NCI-H2227 (cell line): ENCODE results near the gene CHD1.

Experiments
- DNase-seq: peaks from one replicate; lab custom pipeline; 2025; ENCODE audit not compliant: unreplicated experiment; lab: John Stamatoyannopoulos, UW

Gene CHD1

GRCh38 chr5:98816582-98817222, 112.1 kb downstream of the CHD1 start:
- no peak for DNase-seq

- DNase-seq, result no peak
These were observed 115.1 kb downstream of the CHD1 start for GRCh38 chr5:98813755-98814154.

- DNase-seq, result no peak
These were observed 118.6 kb downstream of the CHD1 start for GRCh38 chr5:98810206-98810605.

DNA sequence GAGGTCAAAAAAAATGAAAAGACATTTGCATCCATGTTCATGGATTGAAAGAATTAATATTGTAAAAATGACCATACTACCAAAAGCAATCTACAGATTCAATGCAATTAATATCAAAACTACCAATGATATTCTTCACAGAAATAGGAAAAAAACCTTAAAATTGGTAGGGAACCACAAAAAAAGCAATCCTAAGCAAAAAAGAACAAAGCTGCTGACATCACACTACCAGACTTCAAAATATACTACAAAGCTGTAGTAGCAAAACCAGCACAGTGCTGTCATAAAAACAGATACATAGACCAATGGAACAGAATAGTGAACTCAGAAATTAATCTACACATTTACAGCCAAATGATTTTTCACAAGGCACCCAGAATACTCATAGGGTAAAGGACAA, 121.0 kb downstream of the CHD1 start:
- no peak for DNase-seq

GRCh38 chr5:98805070-98805469, 123.7 kb downstream of the CHD1 start:
- no peak for DNase-seq

GRCh38 chr5:98804066-98804465, 124.7 kb downstream of the CHD1 start:
- no peak for DNase-seq
